Natural killer cell (primary cell): Measurements from ENCODE around the gene IRF1. TPM values are rescaled to one million over a fixed set of nuclear protein-coding genes. Genes with fewer than 3 reads are reported as not detected.

ENCODE experiments used
- ATAC-seq, 3 donors: fragments of 150-1000 bp in 2 of 3; fragments of 200-7000 bp in 1 of 3; cut with Tn5 transposase; 1 replicate in 1 of 3; 2 replicates in 2 of 3; pipeline ENCODE4 v1.10.0; 2021; ENCODE audit warnings: mild to moderate bottlenecking in 2 of 3, moderate library complexity in 2 of 3
- DNase-seq, 2 donors: peaks; one replicate each; pipeline versions ENCODE4 v3.0.0 to v3.0.0-alpha.2; 2013 to 2021; ENCODE audit warnings: mixed read lengths in 1 of 2
- H3K27ac ChIP-seq: one replicate; pipeline ENCODE4 v1.5.1; 2013; ENCODE audit warnings: mild to moderate bottlenecking, low read length
- H3K27me3 ChIP-seq: one replicate; pipeline ENCODE4 v1.6.1; 2013; ENCODE audit warnings: low read length; ENCODE audit not compliant: control insufficient read depth, insufficient read depth
- H3K36me3 ChIP-seq: one replicate; pipeline ENCODE4 v1.6.1; 2013; ENCODE audit warnings: low read length; ENCODE audit not compliant: control insufficient read depth, insufficient read depth
- H3K4me1 ChIP-seq: one replicate; pipeline ENCODE4 v1.6.1; 2013; ENCODE audit warnings: low read length; ENCODE audit not compliant: control insufficient read depth, insufficient read depth
- H3K4me3 ChIP-seq: one replicate; pipeline ENCODE4 v1.5.1; 2013; ENCODE audit warnings: low read length
- H3K9me3 ChIP-seq: one replicate; pipeline ENCODE4 v1.6.1; 2013; ENCODE audit warnings: low read length; ENCODE audit not compliant: control insufficient read depth, insufficient read depth
- H3K27ac Mint-ChIP-seq, 2 donors: one replicate each; pipeline ENCODE4 v1.8.0; 2022; ENCODE audit warnings: mild to moderate bottlenecking in 2 of 2, mixed read lengths in 2 of 2, moderate library complexity in 1 of 2
- H3K27me3 Mint-ChIP-seq, 2 donors: one replicate each; pipeline ENCODE4 v1.8.0; 2022; ENCODE audit warnings: low read depth in 2 of 2, mixed read lengths in 2 of 2
- H3K36me3 Mint-ChIP-seq: one replicate; pipeline ENCODE4 v1.8.0; 2022; ENCODE audit warnings: mixed read lengths
- H3K4me1 Mint-ChIP-seq, 2 donors: one replicate each; pipeline ENCODE4 v1.8.0; 2022; ENCODE audit warnings: mixed read lengths in 2 of 2
- H3K4me3 Mint-ChIP-seq: one replicate; pipeline ENCODE4 v1.8.0; 2022; ENCODE audit warnings: mild to moderate bottlenecking, moderate library complexity, mixed read lengths
- H3K9me3 Mint-ChIP-seq, 2 donors: one replicate each; pipeline ENCODE4 v1.8.0; 2022; ENCODE audit warnings: mixed read lengths in 2 of 2
- WGBS: methylation state at CpG from one replicate; pipeline ENCODE4 v1.1.7; 2013; ENCODE audit warnings: missing lambda C conversion rate; ENCODE audit not compliant: insufficient coverage; 5-methylcytosine and 5-hydroxymethylcytosine counted together
- intact Hi-C: fragments of 100-400 bp; cut with micrococcal nuclease; formaldehyde crosslinking; loops from one replicate; pipeline ENCODE4 v1.14.2; 2022
- total RNA-seq, 4 donors: library from RNA; stranded (reverse); fragments of 120-200 nt in 1 of 4; gene quantifications; one replicate each; pipeline versions ENCODE4 v1.2.3 to v1.2.4, GENCODE V29; 2013 to 2022
- TF ChIP-seq, protein P1 (sequence below): fragments of 200-600 bp; IDR thresholded peaks from one replicate; pipeline ENCODE4 v1.8.0; 2022; ENCODE audit warnings: antibody characterized with exemption

IRF1 gene
- total RNA-seq, 3 donors from 2014 or later (not counting 1 experiment from before 2014, with no cell fraction given): 1,190 to 1,513 (median 1,282) TPM

DNA sequence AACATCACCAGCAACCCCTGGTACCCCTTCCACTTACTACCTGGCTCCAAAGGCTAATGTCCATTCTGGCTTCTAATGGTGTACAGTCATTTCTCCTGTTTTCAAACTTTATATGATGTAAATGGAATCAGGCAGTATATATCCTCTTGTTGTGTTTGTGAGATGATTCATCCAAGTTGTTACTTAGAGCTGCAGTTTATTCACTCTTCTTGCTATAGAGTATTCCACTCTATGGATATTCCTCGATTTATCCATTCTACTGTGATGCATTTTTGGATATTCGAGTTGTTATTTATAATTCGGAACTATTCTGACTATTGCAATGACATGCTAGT lies 32.4 kb downstream of the IRF1 start:
- H3K9me3 ChIP-seq: no peaks in the 10 kb centered on the region
- H3K4me3 ChIP-seq: no peak overlapping the region
- H3K4me3 Mint-ChIP-seq: peak overlapping the region; percentile 93
- no peaks in the 10 kb centered on the region for H3K27me3 Mint-ChIP-seq
- peak overlapping the region; percentile 97 for H3K27ac ChIP-seq
- TF ChIP-seq, protein P1, sequence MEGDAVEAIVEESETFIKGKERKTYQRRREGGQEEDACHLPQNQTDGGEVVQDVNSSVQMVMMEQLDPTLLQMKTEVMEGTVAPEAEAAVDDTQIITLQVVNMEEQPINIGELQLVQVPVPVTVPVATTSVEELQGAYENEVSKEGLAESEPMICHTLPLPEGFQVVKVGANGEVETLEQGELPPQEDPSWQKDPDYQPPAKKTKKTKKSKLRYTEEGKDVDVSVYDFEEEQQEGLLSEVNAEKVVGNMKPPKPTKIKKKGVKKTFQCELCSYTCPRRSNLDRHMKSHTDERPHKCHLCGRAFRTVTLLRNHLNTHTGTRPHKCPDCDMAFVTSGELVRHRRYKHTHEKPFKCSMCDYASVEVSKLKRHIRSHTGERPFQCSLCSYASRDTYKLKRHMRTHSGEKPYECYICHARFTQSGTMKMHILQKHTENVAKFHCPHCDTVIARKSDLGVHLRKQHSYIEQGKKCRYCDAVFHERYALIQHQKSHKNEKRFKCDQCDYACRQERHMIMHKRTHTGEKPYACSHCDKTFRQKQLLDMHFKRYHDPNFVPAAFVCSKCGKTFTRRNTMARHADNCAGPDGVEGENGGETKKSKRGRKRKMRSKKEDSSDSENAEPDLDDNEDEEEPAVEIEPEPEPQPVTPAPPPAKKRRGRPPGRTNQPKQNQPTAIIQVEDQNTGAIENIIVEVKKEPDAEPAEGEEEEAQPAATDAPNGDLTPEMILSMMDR: no peak
- DNase-seq: peak in 1 of 2 donors; percentile 15
- no peaks in the 10 kb centered on the region for H3K27me3 ChIP-seq
- intact Hi-C loops: loop anchor here (1.0 kb wide), 3 partner anchors 8 to 32 kb away; partner anchors contain the start of gene IRF1
- peaks cover 31% of the 10 kb centered on the region for H3K36me3 ChIP-seq
- peaks cover 11% of the 10 kb centered on the region for H3K36me3 Mint-ChIP-seq
- H3K4me1 Mint-ChIP-seq: peaks cover 97 to 99% of the 10 kb centered on the region in 2 donors
- WGBS: 81% methylated on average over 2 of the region's 3 CpGs
- peaks cover 0 to 3% of the 10 kb centered on the region in 2 donors for H3K9me3 Mint-ChIP-seq
- peak overlapping the region; percentile 97 to 100 for H3K27ac Mint-ChIP-seq
- peak in 1 of 3 donors; percentile 22 for ATAC-seq
- peaks cover 84% of the 10 kb centered on the region for H3K4me1 ChIP-seq

DNA sequence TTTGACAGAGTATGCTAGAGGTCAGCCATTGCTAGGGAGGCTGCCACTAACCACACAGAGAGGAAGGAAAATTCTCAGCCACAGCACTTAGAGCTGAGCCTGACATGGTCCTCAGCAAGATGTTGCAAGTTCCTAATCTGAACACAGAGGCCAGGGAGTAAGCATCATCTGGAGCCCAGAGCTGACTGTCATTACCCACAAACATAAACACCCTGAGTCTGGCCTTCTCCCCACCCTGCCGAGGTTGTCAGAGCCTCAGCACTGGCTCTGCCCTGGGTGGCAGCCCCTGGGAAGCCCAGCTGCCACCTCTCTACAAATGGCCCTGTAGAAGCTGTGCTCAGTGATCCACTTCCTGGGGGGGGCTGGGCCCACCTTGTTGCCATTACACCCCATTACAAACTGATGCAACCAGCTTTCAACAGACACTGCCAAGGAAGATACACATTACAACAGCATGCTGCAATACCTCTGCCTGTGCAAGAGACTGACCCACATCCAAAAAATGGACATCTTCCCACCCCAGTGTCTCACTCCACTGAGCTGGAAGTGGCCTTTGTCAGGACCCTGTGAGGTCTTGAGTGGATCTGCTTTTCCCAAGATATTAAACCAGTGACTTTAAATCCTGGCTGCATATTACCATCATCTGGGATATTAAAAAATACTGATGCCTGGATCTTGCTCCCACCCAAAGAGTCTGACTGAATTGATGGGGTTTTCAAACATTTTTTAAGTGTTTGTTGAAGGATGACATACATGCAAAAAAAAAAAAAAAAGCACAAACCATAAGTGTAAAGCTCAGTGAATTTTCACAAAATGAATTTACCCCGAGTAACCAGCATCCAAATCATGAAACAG lies 33.0 kb downstream of the IRF1 start:
- H3K27me3 Mint-ChIP-seq: no peaks in the 10 kb centered on the region
- Histone ChIP-seq H3K4me1 (peaks cover 81% of the 10 kb centered on the region), H3K27me3 (no peaks in the 10 kb centered on the region), H3K36me3 (peaks cover 28% of the 10 kb centered on the region), H3K9me3 (no peaks in the 10 kb centered on the region), H3K4me3 (no peak overlapping the region), H3K27ac (peak overlapping the region; percentile 97)
- H3K4me3 Mint-ChIP-seq: peak overlapping the region; percentile 93
- WGBS: 3% methylated on average over 2 of the region's 2 CpGs
- ATAC-seq: peak; percentile 62 to 84 (median 76)
- H3K4me1 Mint-ChIP-seq: peaks cover 98 to 99% of the 10 kb centered on the region in 2 donors
- TF ChIP-seq, protein P1: no peak
- intact Hi-C loops: loop anchor here (1.0 to 2.0 kb wide), 4 partner anchors 9 to 33 kb away; partner anchors contain the start of gene IRF1
- peaks cover 0 to 3% of the 10 kb centered on the region in 2 donors for H3K9me3 Mint-ChIP-seq
- peak overlapping the region; percentile 97 to 100 for H3K27ac Mint-ChIP-seq
- peaks cover 17% of the 10 kb centered on the region for H3K36me3 Mint-ChIP-seq
- peak; percentile 70 to 73 for DNase-seq

DNA sequence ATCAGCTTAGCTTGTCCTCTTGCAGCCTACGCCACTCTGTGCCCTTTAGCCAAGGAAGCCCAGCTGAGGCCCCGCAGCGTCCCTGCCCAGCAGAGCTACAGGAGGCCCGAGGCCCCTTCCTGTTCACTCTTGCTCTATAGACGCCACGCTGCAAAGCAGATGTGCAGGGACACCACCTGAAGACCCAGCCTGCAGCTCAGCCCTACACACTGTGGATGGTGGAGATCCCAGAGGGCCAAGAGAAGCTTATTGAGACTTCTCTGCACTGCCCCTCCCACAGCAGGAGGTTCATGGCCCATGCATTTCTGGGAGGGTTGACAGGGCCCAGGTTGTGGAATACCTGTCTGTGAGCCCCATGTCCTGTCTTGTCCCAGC lies 33.6 kb downstream of the IRF1 start:
- 7% methylated on average over 6 of the region's 6 CpGs for WGBS
- Mint-ChIP-seq H3K9me3 (peaks cover 0 to 3% of the 10 kb centered on the region in 2 donors), H3K27ac (peak overlapping the region; percentile 97 to 100), H3K4me3 (peak overlapping the region; percentile 93), H3K27me3 (no peaks in the 10 kb centered on the region), H3K36me3 (peaks cover 22% of the 10 kb centered on the region), H3K4me1 (peaks cover 96 to 99% of the 10 kb centered on the region in 2 donors)
- peak overlapping the region; percentile 97 for H3K27ac ChIP-seq
- TF ChIP-seq, protein P1: no peak
- intact Hi-C loops: loop anchor here (2.0 kb wide), 1 partner anchor 16 kb away; no protein-coding TSS in a partner anchor
- peak in 2 of 3 donors; percentile 5 to 18 for ATAC-seq
- H3K27me3 ChIP-seq: no peaks in the 10 kb centered on the region
- H3K36me3 ChIP-seq: peaks cover 24% of the 10 kb centered on the region
- no peak overlapping the region for H3K4me3 ChIP-seq
- DNase-seq: peak; percentile 35 to 52
- H3K9me3 ChIP-seq: no peaks in the 10 kb centered on the region
- peaks cover 77% of the 10 kb centered on the region for H3K4me1 ChIP-seq
